HG02678 (cell line): ENCODE data around the gene DISC1.
"Not testable (repeated sequence)": the region's sequence is repeated elsewhere in the genome, so short reads cannot be mapped to it uniquely, and the experiment has no call there.

ENCODE experiments used
- ATAC-seq: cut with Tn5 transposase; IDR thresholded peaks from one replicate; pipeline ENCODE4 v1.9.1; 2021; ENCODE audit warnings: mild to moderate bottlenecking, moderate library complexity; ENCODE audit not compliant: unreplicated experiment

DISC1 gene

DNA sequence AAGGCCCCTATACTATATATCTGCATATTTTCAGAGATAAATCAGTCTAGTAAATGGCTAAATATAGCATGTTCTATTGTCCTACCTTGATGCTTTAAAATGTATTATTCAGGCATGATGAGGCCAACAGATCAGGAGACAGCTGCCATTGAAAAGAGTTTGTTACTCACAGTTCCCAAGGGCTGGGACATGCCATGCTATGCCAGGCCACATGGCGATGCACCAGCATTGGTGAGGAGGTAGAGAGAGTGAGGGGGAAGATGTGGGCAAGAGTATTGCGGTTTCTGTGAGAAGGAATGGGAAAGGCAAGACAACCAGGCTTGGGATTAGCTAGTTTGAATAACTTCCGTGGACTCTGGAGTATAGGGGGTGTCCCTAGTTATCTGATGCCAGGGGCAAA, 316.5 kb downstream of the DISC1 start:
- no peak for ATAC-seq

DNA sequence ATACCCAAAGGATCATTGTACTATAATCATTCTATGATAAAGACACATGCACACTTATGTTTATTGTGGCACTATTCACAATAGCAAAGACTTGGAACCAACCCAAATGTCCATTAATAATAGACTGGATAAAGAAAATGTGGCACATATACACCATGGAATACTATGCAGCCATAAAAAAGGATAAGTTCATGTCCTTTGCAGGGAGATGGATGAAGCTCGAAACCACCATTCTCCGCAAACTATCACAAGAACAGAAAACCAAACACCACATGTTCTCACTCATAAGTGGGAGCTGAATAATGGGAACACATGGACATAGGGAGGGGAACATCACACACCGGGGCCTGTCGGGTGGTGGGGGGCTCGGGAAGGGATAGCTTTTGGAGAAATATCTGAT, 321.5 kb downstream of the DISC1 start:
- not testable (repeated sequence) for ATAC-seq

DNA sequence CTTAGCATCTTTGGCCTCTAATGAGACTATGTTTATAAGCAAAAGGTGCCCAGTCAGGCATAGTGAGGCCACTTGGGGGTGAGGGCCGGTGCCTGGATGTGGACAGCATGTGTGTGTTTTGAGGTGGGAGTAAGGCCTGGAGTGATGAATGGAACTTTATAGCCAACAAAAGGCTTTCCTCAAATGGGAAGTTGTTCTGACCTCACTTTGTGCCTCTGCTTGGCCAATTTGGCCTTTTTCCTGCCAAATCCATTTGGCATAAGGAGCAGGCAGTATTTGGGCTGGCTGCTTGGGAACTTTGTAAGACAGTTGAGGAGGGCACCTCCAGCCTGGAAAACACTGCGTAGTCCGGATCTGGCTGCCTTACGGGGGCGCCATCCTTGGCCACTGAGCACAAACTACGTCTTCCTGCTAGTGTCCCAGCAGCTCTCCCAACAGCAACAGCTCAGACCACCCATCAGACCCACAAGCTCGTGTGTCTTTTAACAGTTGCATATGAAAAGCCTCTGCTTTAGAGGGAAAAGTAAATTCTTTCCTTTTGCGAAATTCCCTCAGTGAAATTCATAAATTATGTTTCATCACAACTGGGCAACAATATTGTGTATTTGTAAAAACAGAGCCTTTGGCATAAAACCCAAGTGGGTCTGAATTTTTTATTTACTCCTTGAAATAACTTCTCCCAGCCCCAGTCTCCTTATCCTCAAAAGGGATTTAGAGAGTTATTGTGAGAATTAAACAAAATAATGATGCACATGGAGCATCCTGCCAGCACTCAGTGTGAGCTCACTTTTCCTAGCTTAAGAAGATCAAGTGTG, 322.9 kb downstream of the DISC1 start:
- ATAC-seq, result no peak

DNA sequence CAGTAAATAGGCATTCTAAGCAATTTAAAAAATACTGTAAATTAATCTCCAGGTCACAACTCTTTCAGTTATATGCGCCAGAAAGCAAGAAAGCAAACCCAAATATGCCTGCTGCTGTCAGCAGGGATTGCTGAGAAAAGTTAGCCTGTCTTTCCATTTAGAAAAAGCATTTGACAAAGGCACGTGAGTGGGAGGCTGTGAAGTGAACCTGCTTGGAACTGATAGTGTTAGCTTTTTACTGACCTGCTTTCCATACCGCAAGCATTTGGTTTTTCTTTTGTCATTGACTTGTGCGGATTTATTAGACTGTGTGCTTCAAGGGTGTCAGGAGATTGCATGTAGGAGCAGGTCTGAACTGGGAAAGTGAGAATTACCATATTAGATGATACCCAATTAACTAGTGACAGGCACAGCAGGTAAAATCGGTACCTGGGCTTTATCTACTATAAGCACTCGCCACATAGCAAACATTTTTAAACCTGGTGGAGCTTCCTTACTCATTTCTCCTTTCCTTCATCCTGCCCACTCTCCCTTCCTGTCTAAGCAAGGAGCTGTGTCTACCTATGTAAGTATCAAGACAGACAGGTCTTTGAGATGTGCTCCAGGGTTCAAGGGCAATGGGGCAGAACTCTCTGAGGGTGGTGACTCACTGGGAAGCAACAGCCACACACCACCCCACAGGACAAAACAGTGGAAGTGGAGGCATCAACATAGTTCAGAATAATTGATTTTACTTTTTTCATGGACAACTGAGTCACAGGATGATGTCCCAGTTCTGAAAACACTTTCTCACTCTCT, 323.9 kb downstream of the DISC1 start:
- ATAC-seq, result no peak

DNA sequence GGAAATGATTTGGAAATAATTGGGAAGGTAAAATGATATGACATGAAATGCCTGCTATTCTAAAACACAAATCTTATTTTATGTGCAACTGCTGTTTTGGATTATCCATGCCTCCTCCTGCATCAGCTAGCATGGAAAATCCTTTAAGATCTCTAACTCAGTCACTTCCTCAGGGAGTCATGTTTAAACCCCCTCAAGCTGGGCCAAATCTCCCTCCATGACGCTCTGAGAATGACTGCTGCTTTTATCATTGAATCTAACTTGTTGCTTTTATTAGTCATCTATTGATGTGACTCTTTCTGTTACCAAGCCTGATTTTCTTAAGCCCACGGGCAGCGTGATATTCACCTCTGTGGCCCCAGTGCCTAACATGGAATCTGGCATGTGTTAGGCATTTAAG, 324.8 kb downstream of the DISC1 start:
- ATAC-seq, result no peak

DNA sequence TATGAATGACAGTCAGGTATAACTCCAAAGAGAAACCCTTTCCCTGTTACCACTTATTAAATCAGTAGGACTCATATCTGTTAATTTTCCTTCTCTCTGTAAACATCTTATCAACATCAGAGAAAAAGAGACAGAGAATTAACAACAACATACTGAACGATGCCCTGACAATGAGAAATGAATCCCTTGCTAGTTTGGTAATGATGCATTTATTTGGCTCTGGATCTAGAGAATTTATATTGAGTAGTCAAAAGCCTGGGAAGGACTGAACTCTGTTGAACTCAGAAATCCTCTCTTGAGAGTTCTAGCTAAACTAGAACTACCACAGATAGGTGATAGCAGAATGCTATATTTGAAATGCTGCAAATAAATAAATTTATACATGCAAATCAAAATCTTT, 325.6 kb downstream of the DISC1 start:
- no peak for ATAC-seq

DNA sequence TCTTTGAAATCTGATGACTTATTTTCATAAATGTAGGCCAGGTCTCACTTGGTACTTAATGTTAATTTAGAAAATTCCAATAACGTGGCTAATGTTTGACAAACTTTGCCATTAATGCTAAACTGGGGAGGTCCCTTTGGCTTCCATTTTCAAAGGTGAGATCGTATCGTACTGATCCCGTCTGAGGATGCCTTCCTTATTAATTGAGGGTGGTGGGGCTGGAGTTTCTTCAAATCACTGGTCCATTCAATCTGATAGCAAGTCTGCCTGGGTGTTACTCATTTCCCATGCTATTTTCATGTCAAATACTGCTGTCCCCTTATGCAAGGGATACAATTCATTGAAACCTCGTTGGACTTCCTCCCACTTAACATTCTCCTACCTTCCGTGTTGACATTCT, 327.1 kb downstream of the DISC1 start:
- no peak for ATAC-seq

DNA sequence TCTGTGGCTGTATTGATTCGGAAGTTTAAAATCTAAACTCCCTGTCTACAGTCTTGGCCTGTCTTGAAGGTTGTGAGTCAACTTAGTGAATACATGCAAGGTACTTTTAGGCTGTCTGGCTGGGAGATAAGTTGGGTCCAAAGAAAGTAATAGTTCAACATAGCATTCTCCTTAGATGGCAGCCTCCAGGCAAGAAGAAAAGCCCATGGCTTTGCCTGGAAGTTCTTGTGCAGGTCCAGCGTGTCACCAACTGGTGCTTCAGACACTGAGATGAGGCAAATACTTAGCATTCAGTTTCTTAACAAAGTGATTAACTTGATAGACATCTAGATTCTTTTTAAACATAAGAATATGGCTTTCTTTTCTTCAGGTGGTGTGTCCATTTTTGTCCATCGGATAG, 328.2 kb downstream of the DISC1 start:
- ATAC-seq, result no peak

DNA sequence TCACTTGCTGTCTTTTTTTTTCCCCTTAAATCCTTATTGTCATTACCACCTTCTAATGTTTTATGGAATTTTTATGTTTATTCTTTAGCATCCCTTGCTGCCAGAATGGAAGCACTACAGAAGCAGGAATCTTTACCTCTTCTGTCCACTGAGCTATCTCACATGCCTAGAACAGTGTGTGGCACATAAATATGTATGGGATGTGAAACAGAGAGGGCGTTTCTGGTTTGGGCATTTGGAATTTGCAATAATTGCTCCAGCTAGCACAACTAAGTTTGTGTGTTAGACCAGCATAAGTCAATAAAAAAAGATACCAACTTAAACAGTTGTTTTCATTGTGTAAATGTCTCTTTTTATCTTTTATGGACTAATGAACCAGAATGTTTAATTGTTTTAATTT, 330.8 kb downstream of the DISC1 start:
- no peak for ATAC-seq

DNA sequence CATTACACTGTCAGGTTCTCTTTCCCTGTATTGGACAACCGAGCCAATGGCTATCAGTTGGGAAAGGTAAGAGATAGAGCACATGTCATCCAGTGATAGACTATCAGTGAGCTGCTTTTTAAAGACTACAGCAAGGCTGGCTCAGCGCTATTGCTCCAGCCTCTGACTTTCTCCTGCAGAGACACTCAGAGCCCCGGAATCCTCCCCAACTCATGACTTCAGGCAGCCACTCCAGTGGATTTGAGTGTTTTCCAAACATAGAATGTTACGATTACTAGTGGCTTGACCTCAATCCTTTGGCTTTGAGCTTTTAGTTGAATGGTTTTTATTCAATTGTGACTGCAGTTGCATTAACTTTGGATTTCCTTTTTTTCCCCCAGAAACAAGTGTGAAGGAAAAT, 331.9 kb downstream of the DISC1 start:
- no peak for ATAC-seq

DNA sequence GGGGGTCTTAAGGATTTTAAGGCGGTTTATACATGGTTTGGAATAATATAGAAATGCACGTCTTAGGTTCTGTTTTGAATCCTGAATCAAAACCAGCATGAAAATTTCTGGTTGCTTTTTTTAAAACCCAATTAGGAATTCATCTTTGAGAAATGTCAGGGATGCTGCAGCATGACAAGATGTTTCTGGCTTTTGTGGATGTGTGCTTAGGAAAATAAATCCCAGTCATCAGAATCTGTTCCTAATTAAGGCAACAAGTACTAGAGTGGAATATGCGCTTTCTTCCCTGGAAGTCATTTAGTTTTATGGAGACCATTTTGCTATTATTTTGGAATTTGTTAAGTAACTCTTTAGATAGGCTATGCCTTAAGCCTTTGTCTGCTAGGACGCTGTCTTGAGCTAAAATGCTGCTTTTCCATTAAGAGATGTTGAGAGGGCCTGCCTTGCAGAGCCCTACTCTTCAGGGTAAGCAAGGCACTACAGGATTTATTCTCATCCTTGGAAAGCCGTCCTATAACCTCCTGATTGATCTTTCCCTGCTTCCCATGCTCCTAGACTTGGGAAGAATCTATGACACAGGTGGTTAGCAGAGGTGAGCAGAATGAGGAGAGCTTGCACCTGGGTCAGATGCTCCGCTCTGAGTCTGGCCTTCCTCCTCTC, 332.8 kb downstream of the DISC1 start:
- ATAC-seq, result no peak

DNA sequence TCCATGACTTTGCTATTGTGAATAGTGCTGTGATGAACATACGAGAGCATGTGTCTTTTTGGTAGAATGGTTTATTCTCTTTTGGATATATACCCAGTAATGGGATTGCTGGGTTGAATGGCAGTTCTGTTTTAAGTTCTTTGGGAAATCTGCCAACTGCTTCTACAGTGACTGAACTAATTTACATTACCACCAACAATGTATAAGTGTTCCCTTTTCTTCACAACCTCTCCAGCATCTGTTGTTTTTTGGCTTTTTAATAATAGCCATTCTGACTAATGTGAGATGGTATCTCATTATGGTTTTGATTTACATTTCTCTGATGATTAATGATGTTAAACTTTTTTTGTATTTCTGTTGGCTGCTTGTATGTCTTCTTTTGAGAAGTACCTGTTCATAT, 335.2 kb downstream of the DISC1 start:
- ATAC-seq, result not testable (repeated sequence)

DNA sequence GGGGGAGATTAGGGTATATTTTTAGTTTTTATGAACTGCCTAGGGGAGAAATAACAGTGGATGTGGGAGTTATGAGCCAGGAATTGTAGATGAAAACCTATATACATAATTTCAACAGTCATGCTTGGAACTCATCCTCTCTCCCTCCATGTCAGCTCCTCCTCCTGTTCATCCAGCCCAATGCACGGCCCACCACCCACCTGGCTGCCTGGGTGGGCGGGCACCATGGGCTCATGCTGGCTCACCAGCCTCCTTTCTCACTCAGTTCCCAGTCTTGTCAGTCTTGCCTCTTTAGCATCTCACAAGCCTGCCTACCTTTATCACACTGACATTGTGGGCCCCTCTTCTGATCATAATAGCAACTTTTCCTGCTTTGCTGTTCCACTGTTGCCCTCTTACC, 336.0 kb downstream of the DISC1 start:
- ATAC-seq, result no peak

DNA sequence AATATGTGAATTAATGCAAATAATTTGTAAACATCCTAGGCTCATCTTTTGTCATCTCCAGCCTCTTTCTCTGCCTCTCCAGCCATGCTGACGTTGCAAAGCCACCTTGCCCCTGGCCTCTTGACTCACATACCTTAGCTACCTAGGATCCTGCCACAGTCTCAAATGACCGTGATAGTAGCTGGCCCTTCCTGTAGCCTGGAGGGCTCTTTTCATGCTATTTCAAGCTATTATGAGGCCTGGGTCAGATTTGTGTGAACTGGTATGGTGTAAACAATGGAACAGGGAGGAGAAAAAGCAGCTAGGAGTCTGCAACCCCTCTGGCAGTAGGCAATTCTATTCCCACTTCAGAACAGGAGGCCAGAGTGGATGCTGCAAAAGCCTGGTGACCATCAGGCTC, 337.7 kb downstream of the DISC1 start:
- ATAC-seq, result no peak

DNA sequence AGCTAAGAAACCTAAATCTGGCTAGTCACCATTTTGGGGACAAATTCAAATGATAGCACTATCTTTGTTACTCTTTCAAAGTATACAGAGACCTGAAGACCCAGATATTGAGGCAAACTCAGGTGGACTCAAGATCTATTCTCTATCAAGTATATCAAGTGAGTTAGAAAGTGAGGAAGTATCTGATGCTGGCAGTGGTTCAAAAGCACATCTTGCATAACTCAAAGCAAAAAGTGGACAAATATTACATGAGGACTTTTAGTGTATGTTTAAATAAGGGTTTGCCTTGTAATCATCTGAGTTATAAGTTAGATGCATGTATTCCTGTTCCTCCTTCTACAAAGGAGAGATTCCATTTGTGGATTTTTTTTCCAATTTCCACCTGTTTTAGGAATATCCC, 338.4 kb downstream of the DISC1 start:
- no peak for ATAC-seq

DNA sequence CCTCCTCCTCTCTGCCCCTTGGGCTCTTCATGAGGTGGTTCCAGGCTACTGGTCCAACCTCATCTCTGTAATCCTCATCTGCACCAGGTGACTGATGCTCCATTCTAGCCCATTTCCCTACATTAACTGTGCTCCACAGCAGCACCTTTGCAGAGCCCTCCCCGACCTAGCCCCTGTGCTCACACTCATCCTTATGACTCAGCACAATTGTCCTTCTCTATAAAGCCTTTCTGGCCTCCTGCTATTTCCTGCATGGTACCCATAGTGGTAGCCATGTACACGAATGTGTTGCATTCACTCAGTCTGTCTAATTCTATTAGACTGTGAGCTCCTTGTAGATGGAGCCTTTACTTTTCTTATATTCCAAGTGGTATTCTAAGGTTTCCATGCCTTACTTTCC, 339.0 kb downstream of the DISC1 start:
- ATAC-seq, result no peak

DNA sequence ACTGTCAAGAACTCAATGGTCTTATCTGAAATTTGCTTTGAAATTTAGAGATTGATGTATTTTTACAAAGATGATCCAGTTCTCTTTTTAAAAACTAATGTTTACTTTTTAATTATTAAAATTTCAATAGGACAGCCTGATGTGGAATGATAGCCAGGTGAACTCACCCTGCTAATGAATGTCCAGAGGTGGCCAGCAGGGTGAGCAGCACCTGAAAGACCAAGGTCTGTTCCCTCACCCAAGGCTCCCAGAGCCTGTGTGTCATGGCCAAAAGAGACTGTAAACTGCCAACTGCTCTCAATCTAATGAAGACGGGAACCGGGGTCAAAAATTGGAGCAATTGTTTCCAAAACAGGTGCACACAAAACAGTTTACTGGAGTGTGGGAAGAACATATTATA, 340.4 kb downstream of the DISC1 start:
- ATAC-seq, result no peak

DNA sequence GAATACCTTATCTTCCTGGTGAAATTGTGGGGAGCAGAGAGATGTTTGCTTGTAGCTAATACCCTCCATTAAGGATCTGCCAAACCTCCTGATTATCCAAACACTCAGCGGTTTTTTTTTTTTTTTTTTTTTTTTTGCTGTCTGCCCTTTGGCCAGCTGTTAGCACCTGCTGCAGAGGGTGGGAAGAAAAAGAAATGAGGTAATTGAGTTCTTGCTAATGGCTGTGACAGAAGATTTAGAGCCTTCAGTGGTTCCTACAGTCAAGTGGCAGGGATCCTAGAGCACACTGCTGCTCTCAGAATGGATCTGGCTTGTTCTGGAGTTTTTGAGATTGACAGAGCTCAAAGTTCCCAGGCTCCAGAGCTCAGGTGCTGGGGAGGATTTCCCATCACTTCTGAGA, 342.5 kb downstream of the DISC1 start:
- no peak for ATAC-seq

DNA sequence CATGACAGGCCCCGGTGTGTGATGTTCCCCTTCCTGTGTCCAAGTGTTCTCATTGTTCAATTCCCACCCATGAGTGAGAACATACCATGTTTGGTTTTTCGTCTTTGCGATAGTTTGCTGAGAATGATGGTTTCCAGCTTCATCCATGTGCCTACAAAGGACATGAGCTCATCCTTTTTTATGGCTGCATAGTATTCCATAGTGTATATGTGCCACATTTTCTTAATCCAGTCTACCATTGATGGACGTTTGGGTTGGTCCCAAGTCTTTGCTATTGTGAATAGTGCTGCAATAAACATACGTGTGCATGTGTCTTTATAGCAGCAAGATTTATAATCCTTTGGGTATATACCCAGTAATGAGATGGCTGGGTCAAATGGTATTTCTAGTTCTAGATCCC, 343.2 kb downstream of the DISC1 start:
- ATAC-seq, result not testable (repeated sequence)

DNA sequence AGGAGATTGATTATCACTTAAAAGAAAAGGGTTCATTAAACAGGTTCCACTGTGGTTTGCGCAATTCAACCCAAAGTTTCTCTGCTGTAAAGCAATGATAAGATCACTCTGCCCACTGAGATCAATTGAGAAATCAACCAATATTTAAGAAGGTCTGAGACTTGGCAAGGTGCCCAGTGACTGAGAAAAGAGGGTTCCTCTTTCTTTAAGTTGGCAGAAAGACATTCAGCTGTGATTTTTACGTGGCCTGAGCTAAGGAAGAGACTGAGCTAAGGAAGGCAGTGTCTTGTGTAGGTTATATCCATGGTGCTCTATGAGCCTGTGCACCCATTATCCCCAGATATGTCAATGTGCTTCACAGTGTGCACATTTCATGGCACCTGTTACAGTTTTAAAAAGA, 344.1 kb downstream of the DISC1 start:
- ATAC-seq, result no peak

DNA sequence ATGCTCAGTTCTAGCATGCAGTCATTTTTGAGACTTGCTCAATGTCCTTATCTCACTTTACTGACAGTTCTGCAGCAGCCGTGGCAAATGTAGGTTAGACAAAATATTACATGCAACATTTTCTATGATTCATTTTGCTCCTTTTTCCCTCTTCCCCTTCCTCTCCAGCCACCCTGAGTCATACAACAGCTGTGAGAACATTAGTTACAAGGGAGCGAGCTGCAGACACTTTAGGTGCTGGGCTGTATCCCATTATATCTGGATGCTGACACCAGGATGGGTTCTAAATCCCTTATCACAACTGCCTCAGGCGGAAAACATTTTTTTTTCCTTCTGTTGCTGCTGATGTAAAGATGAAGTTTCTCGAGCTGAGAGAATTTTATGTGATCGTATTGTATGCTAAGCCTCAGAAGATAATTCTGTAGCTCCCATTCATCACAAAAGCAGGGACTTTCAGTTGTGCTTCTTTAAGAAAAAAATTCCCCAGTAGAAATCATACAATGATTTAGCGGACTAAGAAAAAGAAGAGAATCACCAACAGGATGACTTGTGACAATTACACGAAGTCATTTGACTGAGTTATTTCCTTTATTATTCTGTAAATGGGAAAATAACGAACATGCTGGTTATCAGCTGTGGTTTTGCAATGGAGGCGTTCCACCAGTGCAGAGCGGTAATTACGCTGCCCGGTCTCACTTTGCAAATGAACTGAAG, 345.0 kb downstream of the DISC1 start:
- ATAC-seq, result no peak
